NCI-H226 (cell line): ENCODE results near the gene STAT1.
"Not testable (repeated sequence)": the region's sequence is repeated elsewhere in the genome, so short reads cannot be mapped to it uniquely, and the experiment has no call there.

Experiments used
- DNase-seq: peaks from one replicate; pipeline ENCODE4 v3.0.0-alpha.2; 2015

Gene STAT1

DNA sequence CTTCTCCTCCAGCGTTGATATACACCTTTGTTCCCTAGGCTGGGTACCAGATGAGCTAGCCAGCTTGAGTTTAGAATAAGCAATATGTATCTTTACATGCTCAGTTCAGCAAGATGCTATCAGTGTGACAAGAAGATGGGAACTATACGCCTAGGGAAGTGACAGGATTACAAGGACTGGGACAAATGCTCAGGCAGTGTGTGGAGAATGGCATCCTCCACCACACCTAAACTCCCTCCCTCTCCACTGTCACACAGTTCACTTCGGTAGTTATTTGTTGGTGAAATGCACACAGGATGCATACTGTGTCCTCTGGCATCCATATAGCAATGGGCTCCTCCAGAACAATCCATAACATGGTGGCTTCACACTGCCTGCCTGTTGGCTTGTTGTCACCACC is 7.7 kb downstream of the STAT1 start:
- no peak for DNase-seq

- DNase-seq = no peak
Observed at GRCh38 chr2:191003405-191004309, 10.3 kb downstream of the STAT1 start.

DNA sequence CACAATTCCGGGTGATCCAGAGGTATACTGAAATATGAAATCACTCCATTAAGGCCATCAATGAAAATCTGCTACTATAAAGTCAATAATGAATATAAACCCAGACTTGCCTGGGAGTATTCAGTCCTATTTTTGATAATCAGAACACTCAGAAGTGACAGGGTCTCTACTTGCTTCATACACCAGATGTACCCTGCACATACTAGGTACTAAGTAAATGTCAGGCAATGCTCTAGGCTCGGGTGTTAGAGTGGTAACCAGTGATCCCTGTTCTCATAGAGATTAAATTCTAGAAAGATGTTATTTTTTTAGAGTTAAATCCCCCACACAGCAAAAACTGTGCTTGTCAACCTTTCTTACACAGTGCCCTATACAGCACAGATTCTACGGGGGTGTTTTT is 12.3 kb downstream of the STAT1 start:
- DNase-seq = no peak

DNA sequence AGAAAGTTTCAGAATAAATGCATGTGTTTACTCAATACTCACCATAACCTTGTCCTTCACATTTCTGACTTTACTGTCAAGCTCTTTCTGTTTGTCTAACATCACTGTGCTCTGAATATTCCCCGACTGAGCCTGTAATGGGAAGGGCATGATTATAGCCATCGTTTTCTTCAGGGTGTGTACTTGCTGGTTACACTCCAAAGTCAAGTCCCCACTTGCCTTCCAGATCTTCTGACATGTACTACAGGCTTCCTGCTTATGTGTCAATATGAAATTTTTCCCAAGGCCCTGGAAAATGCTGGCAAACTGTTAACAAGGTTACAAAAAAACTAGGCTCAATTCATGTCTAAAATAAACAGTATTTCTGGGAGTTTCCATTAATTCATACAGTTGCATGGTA is 12.9 kb downstream of the STAT1 start:
- DNase-seq = no peak

- no peak for DNase-seq
Observed at GRCh38 chr2:190999949-191000665, 13.9 kb downstream of the STAT1 start.

DNA sequence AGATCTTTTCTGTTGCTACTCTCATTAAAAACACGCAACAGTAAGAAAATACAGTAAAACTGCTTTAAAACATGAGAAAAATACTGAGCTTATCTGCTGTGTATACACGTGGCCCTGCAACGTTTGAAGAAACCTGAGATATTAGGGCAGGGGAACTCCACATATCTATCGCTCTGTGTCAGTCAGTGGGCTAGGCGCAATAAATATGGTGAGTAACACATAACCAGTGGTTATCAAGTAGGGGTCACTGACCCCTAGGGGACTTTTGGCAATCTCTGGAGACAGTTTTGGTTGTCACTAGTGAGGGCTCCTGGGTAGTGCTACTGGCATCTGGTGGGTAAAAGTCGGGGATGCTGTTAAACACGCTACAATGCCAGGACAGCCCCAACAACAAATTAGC is 14.9 kb downstream of the STAT1 start:
- DNase-seq = no peak

DNA sequence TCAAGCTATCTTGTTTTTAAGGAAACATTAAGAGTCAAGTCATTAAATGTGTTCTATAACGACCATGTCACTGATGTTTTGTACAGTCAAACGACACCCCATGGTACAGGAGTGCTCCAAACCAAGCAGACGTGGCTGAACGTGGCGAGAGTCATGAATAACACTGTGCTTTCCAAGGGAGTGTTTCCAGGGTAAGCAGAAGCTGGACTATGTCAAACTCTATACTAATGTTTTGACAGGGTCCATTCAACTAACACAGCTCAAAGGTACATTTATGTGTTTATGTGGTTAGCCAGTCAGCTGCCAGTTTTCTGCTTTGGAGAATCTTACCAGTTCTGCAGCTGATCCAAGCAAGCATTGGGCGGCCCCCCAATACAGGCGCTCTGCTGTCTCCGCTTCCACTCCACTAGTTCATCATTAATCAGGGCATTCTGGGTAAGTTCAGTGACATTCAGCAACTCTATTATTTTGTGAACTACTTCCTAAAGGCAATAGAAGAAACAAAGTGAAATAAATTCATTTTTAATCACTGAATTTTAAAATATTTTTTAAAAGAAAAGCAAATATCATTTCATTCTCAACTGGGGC is 16.4 kb downstream of the STAT1 start:
- DNase-seq = no peak

GRCh38 chr2:190996947-190997346 is 17.0 kb downstream of the STAT1 start:
- DNase-seq = no peak

DNA sequence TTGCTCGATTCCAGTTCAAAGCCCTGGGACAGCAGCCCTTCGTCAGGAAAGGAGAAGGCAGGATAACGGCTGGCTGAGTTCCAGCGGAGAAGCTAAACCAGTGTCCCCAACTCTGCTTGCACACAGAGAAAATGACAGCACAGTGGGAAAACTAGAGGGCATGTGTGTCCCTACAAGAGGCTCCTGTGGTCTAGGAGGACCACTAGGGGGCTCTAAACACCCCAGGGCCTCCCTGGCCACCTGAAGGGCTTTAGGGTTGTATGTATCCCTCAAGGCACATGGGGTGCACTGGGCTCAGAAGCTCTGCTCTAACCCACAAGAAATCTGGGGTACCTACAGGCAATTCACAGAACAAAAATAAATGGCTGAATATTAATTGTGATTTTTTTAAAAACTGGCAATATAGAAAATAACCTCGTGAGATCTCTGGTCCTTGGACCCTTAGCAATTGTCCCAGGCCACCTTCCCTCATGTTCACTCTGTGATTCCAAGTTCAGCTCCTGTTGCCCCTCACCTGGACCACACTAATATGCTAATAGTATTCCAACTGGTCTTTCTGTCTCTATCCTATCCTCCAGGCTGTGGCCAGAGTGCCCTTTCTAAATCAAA is 17.5 kb downstream of the STAT1 start:
- no peak for DNase-seq

- not testable (repeated sequence) for DNase-seq
Observed at GRCh38 chr2:190995315-190995714, 18.7 kb downstream of the STAT1 start.

DNA sequence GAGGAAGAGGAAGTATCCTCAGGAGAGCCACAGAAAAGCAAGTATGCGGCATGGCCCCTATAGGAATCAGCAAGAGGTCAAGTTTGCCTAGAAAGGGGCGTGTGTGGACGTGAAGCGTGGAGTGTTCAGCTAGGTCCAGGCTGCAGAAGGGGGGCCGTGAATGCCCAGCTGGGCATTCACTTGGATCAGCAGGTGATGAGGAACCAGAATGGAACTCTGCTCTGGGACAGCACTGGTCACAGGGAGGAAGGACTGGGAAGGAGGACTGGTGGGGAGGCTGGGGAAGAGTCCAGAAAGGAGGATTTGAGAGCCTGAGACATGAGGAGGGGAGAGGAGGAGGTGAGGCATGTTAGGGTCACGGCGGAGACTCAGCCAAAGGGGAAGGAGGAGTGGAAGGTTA is 19.8 kb downstream of the STAT1 start:
- DNase-seq = no peak

GRCh38 chr2:190993292-190993643 is 20.7 kb downstream of the STAT1 start:
- no peak for DNase-seq

GRCh38 chr2:190990132-190990531 is 23.8 kb downstream of the STAT1 start:
- no peak for DNase-seq

GRCh38 chr2:190988910-190989309 is 25.1 kb downstream of the STAT1 start:
- DNase-seq = no peak

- no peak for DNase-seq
Observed at GRCh38 chr2:190987938-190988337, 26.0 kb downstream of the STAT1 start.

DNA sequence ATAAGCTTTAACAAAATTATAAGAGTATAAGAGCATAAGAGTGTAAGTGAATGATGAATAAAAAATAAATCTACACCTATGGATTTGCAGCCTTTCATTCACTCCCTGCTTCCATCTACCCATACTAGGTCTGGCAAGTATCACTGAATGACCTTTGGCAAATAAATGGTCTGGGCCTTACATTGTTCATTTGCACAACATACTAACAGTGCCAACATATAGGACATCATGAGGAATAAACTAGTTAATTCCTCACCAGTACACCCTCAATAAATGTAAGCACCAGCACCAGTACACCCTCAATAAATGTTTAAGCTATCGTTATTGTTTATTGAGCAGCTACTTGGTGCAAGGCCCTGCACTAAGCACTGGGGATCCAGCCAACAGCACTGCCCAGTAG is 26.9 kb downstream of the STAT1 start:
- DNase-seq = no peak

GRCh38 chr2:190986221-190986953 is 27.6 kb downstream of the STAT1 start:
- DNase-seq = no peak

DNA sequence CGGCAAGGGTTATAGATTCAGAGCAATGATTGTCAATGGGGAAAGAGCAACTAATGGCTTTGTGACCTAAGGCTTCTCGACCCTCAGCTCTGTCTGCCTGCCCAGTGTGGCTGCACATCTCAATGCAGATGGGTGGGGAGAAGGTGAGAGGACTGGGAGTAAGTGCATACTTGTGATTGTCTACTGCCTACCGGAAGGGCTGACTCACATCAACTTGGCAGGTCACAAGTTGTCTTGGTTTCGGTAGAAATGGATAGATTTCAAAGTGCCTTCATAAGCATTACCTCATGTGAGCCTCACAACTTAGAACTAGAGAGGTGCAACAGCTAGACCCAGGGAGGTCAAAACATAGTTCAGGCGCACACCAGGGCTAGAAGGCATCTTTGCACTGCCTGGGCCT is 29.4 kb downstream of the STAT1 start:
- DNase-seq = peak; percentile 92

- DNase-seq = no peak
Observed at GRCh38 chr2:190982262-190983034, 31.5 kb downstream of the STAT1 start.

- no peak for DNase-seq
Observed at GRCh38 chr2:190981733-190982132, 32.2 kb downstream of the STAT1 start.

- no peak for DNase-seq
Observed at GRCh38 chr2:190981333-190981732, 32.6 kb downstream of the STAT1 start.

GRCh38 chr2:190980630-190981209 is 33.3 kb downstream of the STAT1 start:
- no peak for DNase-seq
